ENCODE results near the gene KIF3C. TPM values are rescaled to one million over a fixed set of nuclear protein-coding genes. Genes with fewer than 3 reads are reported as not detected.

The KIF3C gene
- total RNA-seq, 1 experiment from 2014 or later: 41.4 TPM

DNA sequence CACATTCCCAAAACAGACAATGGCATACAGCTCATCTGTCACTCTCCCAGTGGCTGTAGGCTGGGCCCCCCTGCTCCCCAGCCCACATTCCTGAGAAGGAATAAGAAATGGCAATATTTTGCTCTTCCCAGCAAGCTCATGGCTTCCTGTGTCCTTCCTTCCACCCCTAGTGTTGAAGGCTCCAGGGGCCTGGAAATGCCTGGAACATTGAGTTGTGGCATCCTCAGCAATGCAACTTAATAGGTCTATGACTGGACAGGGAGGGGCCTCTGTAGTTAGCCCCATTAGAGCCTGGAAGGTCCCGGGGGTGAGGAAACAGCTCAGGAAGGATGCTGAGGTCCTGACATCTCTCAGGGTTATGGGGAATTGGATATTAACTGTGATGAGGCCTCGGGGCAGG, 3.3 kb downstream of the KIF3C start:
- no peak overlapping the region for H2AFZ ChIP-seq (ENCODE audit: low read length)
- no peaks in the 10 kb centered on the region for H3K9me3 ChIP-seq (ENCODE audit: control insufficient read depth, low read depth, low read length)
- no peaks in the 10 kb centered on the region for H4K20me1 ChIP-seq (ENCODE audit: control insufficient read depth, insufficient read depth, insufficient read length)
- H3K4me2 ChIP-seq (ENCODE audit: insufficient read depth, insufficient read length, low read length): peak overlapping the region; percentile 20
- no peaks in the 10 kb centered on the region for H3K27me3 Mint-ChIP-seq (ENCODE audit: low read depth)
- H3K23me2 ChIP-seq (ENCODE audit: insufficient read length, low read depth, low read length, poor library complexity, severe bottlenecking): peaks cover 15% of the 10 kb centered on the region
- peaks cover 48 to 54% of the 10 kb centered on the region in 2 experiments for H3K4me1 Mint-ChIP-seq
- H3K4ac ChIP-seq (ENCODE audit: low read depth, low read length): no peak overlapping the region
- H3K36me3 Mint-ChIP-seq (ENCODE audit: insufficient read depth in 1 of 3, low read depth in 3 of 3): peaks cover 20 to 52% (median 49%) of the 10 kb centered on the region in 3 experiments
- H3K27me3 ChIP-seq (ENCODE audit: insufficient read depth, low read length): no peaks in the 10 kb centered on the region
- no peak overlapping the region for H3K9ac ChIP-seq (ENCODE audit: extremely low read depth, insufficient read length, low read length)
- peaks cover 6% of the 10 kb centered on the region; the same call in 1 of the 2 replicates for H3K4me1 ChIP-seq (ENCODE audit: insufficient read depth, low read length)
- H2BK12ac ChIP-seq (ENCODE audit: insufficient read length, low read depth, low read length): no peak overlapping the region
- H3K79me1 ChIP-seq (ENCODE audit: insufficient read depth, low read depth, low read length, poor library complexity, severe bottlenecking): peaks cover 7% of the 10 kb centered on the region
- peak overlapping the region in 1 of 3 experiments; percentile 19; a peak in 1 of 7 replicates for H3K27ac Mint-ChIP-seq
- no peak overlapping the region for H3K14ac ChIP-seq (ENCODE audit: insufficient read depth, low read length)
- no peak for DNase-seq
- no peak overlapping the region for H3K56ac ChIP-seq (ENCODE audit: insufficient read length, low read depth, low read length)
- no peak overlapping the region for H4K5ac ChIP-seq (ENCODE audit: insufficient read length, low read depth, low read length)
- H3K4me3 Mint-ChIP-seq: peak overlapping the region in 1 of 2 experiments; percentile 21; a peak in 1 of 5 replicates
- no peak overlapping the region for H2BK120ac ChIP-seq (ENCODE audit: low read depth, low read length, poor library complexity, severe bottlenecking)
- H3K27ac ChIP-seq (ENCODE audit: insufficient read length, low read depth, low read length): no peak overlapping the region
- no CpG with 5 or more reads among the region's 2 CpGs for WGBS (ENCODE audit: extremely low coverage, insufficient read length, low lambda C conversion rate)
- no peak overlapping the region for H2BK15ac ChIP-seq (ENCODE audit: low read depth, low read length)
- H2BK5ac ChIP-seq (ENCODE audit: insufficient read length, low read length): no peak overlapping the region
- no peak overlapping the region for H2AK5ac ChIP-seq (ENCODE audit: insufficient read length, low read length)
- no peak overlapping the region for H3T11ph ChIP-seq (ENCODE audit: low read length)
- H3K18ac ChIP-seq (ENCODE audit: insufficient read length, low read depth, low read length): no peak overlapping the region
- no peak overlapping the region for H3K23ac ChIP-seq (ENCODE audit: insufficient read length, low read depth, low read length)
- H3K9me3 Mint-ChIP-seq: no peaks in the 10 kb centered on the region; a peak in 2 of 5 replicates
- no peak overlapping the region for H4K91ac ChIP-seq (ENCODE audit: insufficient read length, low read depth, low read length)
- H2BK20ac ChIP-seq (ENCODE audit: low read depth, low read length, poor library complexity, severe bottlenecking): no peak overlapping the region
- TF ChIP-seq, protein P1, sequence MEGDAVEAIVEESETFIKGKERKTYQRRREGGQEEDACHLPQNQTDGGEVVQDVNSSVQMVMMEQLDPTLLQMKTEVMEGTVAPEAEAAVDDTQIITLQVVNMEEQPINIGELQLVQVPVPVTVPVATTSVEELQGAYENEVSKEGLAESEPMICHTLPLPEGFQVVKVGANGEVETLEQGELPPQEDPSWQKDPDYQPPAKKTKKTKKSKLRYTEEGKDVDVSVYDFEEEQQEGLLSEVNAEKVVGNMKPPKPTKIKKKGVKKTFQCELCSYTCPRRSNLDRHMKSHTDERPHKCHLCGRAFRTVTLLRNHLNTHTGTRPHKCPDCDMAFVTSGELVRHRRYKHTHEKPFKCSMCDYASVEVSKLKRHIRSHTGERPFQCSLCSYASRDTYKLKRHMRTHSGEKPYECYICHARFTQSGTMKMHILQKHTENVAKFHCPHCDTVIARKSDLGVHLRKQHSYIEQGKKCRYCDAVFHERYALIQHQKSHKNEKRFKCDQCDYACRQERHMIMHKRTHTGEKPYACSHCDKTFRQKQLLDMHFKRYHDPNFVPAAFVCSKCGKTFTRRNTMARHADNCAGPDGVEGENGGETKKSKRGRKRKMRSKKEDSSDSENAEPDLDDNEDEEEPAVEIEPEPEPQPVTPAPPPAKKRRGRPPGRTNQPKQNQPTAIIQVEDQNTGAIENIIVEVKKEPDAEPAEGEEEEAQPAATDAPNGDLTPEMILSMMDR (conservative IDR thresholded peaks at IDR 0.05): no peak
- H3K79me2 ChIP-seq (ENCODE audit: insufficient read depth, low read length): no peaks in the 10 kb centered on the region; the same call in 1 of the 2 replicates
- H4K8ac ChIP-seq (replicated peaks; ENCODE audit: insufficient read length, low read depth, low read length): no peak overlapping the region
